ENCODE results near the gene STK36.

The STK36 gene

DNA sequence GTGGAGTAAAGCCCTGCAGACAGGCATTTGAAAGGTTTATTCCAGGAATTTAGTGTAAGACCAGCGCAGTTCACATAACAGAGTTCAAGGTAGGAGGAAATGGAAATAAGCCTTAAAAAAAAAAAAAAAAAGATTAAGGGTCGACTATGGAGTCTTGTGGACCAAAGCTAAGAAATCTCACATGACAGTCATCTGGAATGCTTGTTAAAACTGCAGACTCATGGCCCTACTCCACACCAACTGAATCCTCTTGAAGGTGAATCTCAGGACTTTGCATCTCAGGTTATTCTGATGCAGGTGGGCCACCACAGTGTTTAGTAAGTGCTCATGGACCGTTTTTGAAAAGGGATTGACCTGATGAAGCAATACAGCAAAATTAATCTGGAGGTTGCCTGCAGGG is 47.6 kb downstream of the STK36 start:
- DNase-seq (ENCODE audit: low read depth), result no peak

DNA sequence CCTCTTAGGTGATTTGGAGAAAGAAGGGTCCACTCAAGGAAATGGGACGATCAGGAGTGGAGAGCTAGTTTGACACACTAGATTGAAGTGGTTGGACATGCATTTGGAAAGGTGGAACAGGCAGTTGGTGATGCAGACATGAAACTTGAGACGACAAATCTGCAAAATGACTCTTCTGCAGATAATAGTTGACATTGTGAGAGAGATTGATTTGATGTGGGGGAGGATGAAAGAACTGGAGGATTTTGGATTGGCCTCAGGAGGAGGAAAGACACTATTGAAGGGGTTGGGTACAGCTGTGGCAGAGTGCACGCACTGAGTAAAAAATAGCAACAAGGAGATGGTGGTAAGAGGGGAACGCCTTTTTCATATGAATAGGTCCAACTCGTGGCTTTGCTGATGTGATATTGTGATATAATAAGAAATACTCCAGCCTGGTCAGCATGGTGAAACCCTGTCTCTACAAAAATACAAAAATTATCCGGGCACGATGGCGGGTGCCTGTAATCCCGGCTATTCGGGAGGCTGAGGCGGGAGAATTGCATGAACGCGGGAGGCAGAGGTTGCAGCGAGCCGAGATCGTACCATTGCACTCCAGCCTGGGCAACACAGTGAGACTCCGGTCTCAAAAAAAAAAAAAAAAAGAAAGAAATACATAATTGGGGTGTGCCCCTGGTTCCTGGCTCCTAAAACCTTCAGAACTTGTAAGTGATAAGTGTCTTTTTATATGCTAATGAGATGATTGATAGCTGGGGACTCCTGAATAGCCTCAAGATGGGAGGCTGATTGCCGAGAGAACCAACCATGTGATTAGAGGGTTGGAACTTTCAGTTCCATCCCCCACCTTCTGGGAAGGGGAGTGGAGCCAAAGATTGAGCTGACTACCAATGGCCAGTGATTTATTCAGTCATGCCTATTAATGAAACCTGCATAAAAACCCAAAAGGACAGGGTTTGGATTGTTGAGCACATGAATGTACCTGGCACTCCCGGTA is 48.5 kb downstream of the STK36 start:
- no peak for DNase-seq (ENCODE audit: low read depth)

GRCh38 chr2:218721488-218721887 is 49.6 kb downstream of the STK36 start:
- DNase-seq (ENCODE audit: low read depth), result no peak

DNA sequence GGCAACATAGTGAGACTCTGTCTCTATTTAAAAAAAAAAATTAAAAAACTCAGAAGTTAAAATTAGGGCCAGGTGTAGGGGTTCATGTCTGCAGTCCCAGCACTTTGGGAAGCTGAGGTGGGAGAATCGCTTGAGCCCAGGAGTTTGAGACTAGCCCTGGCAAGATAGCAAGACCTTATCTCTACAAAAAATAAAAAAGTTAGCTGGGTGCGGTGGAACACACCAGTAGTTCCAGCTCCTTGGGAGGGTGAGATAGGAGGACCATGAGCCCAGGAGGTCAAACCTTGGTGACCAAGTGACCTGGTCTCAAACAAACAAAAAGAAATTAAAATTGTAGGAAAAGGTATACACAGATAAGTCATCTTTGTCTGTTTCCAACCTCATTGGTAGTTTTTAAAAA is 50.0 kb downstream of the STK36 start:
- no peak for DNase-seq (ENCODE audit: low read depth)

- DNase-seq (ENCODE audit: low read depth), result no peak
Observed at GRCh38 chr2:218722419-218722818, 50.5 kb downstream of the STK36 start.

DNA sequence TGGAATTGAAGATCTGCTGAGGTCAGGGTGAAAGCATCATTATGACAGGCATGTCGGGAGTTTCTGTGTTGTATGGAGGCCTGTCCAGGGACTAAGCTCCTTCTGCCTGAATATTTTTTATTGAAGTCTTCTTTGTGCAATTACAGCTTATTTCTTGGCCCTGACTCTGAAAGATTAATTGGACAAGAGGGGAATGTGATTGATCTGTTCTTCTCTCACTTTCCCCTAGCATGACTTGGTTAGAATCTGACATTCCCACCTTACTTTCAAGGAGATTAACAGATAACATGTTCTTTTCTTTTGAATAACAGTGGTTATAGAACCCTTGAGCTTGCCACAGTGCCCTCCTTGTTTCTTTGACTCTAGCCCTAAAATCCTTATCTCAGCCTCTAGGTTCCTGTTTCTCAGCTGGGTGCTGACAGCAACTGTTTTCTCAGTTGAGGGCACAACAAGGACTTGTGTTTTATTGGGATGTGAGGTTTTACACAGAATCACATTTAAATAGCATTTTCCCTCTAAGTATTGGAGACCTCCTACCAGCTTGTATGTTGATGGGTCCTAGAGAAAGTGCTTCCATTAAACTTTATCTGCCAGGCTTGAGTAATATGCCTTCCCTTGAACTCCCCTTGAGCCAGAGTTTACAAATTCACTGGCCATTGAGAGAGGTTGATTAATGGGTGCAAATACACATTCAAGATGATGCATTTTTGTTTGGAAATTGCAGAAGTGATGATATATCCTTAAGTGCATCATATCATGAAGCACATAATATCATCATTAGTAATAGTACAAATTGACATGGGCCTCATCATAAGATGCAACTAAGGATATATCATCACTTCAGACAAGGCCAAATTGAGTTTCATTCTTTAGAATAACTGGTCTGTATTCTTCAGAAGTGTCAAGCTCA is 51.2 kb downstream of the STK36 start:
- DNase-seq (ENCODE audit: low read depth), result no peak

DNA sequence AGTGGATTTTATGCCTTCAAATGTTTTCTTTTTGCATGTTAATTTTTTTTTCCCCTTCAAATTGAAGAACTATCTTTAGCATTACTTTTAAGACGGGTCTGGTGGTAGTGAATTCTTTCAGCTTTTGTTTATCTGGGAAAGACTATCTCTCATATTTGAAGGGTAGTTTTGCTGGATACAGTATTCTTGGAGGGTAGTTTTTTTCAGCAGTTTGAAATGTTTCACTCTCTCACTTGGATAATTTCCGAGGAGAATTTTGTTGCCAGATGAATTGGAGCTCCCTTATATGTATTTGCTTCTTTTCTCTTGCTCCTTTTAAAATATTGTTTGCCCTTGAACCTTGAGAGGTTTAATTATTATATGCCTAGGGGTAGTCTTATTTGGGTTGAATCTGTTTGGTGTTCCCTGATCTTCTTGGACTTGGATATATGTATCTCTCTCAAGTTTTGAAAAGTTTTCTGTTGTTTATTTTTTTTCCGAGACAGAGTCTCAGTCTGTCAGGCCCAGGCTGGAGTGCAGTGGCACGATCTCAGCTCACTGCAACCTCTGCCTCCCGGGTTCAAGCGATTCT is 54.2 kb downstream of the STK36 start:
- DNase-seq (ENCODE audit: low read depth), result no peak

GRCh38 chr2:218727502-218728165 is 55.7 kb downstream of the STK36 start:
- no peak for DNase-seq (ENCODE audit: low read depth)

- no peak for DNase-seq (ENCODE audit: low read depth)
Observed at GRCh38 chr2:218729640-218730039, 57.8 kb downstream of the STK36 start.

- no peak for DNase-seq (ENCODE audit: low read depth)
Observed at GRCh38 chr2:218732052-218732760, 60.3 kb downstream of the STK36 start.

- DNase-seq (ENCODE audit: low read depth), result no peak
Observed at GRCh38 chr2:218732761-218733158, 60.9 kb downstream of the STK36 start.

DNA sequence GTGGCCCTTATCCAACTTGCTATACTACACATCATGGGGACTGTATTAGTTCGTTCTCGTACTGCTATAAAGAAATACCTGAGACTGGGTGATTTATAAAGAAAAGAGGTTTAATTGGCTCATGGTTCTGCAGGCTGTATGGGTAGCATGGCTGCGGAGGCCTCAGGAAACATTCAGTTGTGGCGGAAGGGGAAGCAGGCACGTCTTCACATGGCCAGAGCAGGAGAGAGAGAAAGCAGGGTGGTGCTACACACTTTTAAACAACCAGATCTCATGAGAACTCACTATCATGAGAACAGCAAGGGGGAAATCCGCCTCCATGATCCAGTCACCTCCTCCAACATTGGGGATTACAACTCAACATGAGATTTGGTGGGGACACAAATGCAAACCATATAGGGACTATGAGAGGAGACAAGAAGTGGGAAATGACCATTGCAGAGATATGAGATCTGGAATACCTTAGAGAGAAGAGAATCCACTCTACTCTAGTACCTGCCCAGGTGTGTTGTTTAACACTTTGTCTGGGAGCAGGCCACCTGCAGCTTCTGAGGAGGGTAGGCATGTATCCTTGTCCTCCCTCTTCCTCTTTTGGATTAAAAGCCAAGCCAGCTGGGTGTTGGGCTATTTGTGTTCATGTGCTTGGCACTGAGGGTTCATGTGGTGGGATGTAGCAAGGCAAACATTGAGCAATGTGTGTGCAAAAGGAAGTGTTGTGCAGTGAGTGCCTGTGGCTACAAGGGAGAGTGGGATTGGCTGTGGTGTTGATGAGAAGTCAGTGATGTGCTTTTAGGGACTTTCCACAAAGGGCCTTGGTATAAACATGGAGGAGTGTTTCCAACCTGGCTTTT is 61.5 kb downstream of the STK36 start:
- DNase-seq (ENCODE audit: low read depth), result no peak

GRCh38 chr2:218734190-218734975 is 62.5 kb downstream of the STK36 start:
- no peak for DNase-seq (ENCODE audit: low read depth)

GRCh38 chr2:218736531-218736930 is 64.6 kb downstream of the STK36 start:
- no peak for DNase-seq (ENCODE audit: low read depth)

GRCh38 chr2:218743068-218743467 is 71.2 kb downstream of the STK36 start:
- no peak for DNase-seq (ENCODE audit: low read depth)

DNA sequence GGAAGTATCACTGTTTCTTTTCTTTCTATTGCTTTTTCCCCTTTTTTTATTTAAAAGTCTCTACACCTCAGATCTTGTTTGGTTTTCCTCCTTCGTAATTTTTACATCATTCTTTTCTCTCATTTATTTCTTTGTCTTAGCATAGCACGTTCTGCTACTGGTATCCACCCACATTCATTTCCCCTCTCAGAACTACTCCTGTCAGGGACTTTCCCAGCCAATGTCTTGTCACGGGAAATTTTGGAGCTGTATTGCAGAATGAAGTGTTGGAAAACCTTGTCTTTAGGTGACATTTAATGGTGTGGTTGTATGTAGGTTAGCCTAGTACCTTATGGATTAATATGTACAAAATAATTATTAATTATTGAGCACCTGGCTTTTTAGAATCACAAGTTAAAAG is 72.7 kb downstream of the STK36 start:
- DNase-seq (ENCODE audit: low read depth), result no peak

DNA sequence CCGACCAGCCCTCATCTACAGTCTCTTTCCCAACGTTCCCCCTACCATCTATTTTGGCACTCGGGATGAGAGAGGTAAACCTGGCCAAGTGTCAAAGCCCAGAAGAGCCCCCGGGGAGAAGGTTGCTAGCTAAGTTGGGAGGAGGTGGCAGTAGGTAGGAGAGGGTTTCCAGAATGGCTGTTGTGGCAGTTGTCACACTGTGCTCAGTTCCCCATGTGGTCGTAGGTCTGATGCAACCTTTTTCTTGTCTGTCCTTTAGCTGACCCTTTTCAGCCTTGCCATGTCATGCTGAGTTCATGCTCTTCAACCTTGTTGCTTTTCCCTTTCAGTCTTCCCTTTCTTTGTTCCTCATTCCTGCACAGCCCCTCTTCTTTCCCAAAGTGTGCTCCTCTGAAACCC is 73.3 kb downstream of the STK36 start:
- no peak for DNase-seq (ENCODE audit: low read depth)

- DNase-seq (ENCODE audit: low read depth), result no peak
Observed at GRCh38 chr2:218745559-218746469, 73.9 kb downstream of the STK36 start.

- no peak for DNase-seq (ENCODE audit: low read depth)
Observed at GRCh38 chr2:218746470-218746795, 74.5 kb downstream of the STK36 start.
